HG03045 (cell line): ENCODE data around the gene SLC22A15.
"Not testable (repeated sequence)": the region's sequence is repeated elsewhere in the genome, so short reads cannot be mapped to it uniquely, and the experiment has no call there.

Source experiments
- ATAC-seq: cut with Tn5 transposase; IDR thresholded peaks from one replicate; pipeline ENCODE4 v1.9.1; 2021; ENCODE audit warnings: mild to moderate bottlenecking, moderate library complexity; ENCODE audit not compliant: unreplicated experiment

The SLC22A15 gene

GRCh38 chr1:116031302-116031835, 55.1 kb downstream of the SLC22A15 start:
- no peak for ATAC-seq

GRCh38 chr1:116033322-116033721, 57.0 kb downstream of the SLC22A15 start:
- ATAC-seq, result no peak

GRCh38 chr1:116036255-116036654, 59.9 kb downstream of the SLC22A15 start:
- no peak for ATAC-seq

- ATAC-seq, result no peak
These were observed 62.4 kb downstream of the SLC22A15 start for GRCh38 chr1:116038679-116039078.

GRCh38 chr1:116044071-116044470, 67.8 kb downstream of the SLC22A15 start:
- no peak for ATAC-seq

GRCh38 chr1:116046933-116047332, 70.6 kb downstream of the SLC22A15 start:
- ATAC-seq, result not testable (repeated sequence)

- ATAC-seq, result not testable (repeated sequence)
These were observed 75.6 kb downstream of the SLC22A15 start for GRCh38 chr1:116051896-116052295.

- ATAC-seq, result no peak
These were observed 85.9 kb downstream of the SLC22A15 start for GRCh38 chr1:116062201-116062600.

GRCh38 chr1:116064616-116065015, 88.3 kb downstream of the SLC22A15 start:
- no peak for ATAC-seq

- no peak for ATAC-seq
These were observed 90.7 kb downstream of the SLC22A15 start for GRCh38 chr1:116066868-116067565.

- no peak for ATAC-seq
These were observed 91.2 kb downstream of the SLC22A15 start for GRCh38 chr1:116067566-116067890.

- ATAC-seq, result no peak
These were observed 99.3 kb downstream of the SLC22A15 start for GRCh38 chr1:116075575-116075974.

GRCh38 chr1:116075990-116076389, 99.7 kb downstream of the SLC22A15 start:
- ATAC-seq, result no peak

GRCh38 chr1:116076831-116077230, 100.5 kb downstream of the SLC22A15 start:
- no peak for ATAC-seq

- no peak for ATAC-seq
These were observed 102.4 kb downstream of the SLC22A15 start for GRCh38 chr1:116078699-116079223.

- no peak for ATAC-seq
These were observed 111.3 kb downstream of the SLC22A15 start for GRCh38 chr1:116087628-116088027.

- no peak for ATAC-seq
These were observed 113.6 kb downstream of the SLC22A15 start for GRCh38 chr1:116089870-116090269.

- ATAC-seq, result no peak
These were observed 114.8 kb downstream of the SLC22A15 start for GRCh38 chr1:116091083-116091482.

GRCh38 chr1:116092752-116093489, 116.6 kb downstream of the SLC22A15 start:
- ATAC-seq, result no peak

- no peak for ATAC-seq
These were observed 118.7 kb downstream of the SLC22A15 start for GRCh38 chr1:116095027-116095426.

GRCh38 chr1:116096013-116096618, 119.8 kb downstream of the SLC22A15 start:
- ATAC-seq, result no peak

GRCh38 chr1:116097626-116098025, 121.3 kb downstream of the SLC22A15 start:
- ATAC-seq, result no peak
